Muscle layer of duodenum (tissue), 2 donors: ENCODE results near the gene MFSD6L.

Source experiments
- H3K27ac ChIP-seq: one replicate; pipeline ENCODE4 v1.7.0; 2013; ENCODE audit warnings: mild to moderate bottlenecking, low read length
- H3K27me3 ChIP-seq: one replicate; pipeline ENCODE4 v1.7.0; 2013; ENCODE audit warnings: low read depth, mild to moderate bottlenecking, control low read depth, low read length
- H3K36me3 ChIP-seq, 2 donors: one replicate each; pipeline ENCODE4 v1.7.0; 2013; ENCODE audit warnings: low read length in 2 of 2, control low read depth in 1 of 2, mild to moderate bottlenecking in 1 of 2; ENCODE audit not compliant: insufficient read depth in 2 of 2, control insufficient read depth in 1 of 2
- H3K4me1 ChIP-seq, 2 donors: one replicate each; pipeline ENCODE4 v1.7.0; 2013; ENCODE audit warnings: low read length in 2 of 2, mild to moderate bottlenecking in 2 of 2, control low read depth in 1 of 2, moderate library complexity in 1 of 2; ENCODE audit not compliant: insufficient read depth in 2 of 2, control insufficient read depth in 1 of 2
- H3K4me3 ChIP-seq, 2 donors: one replicate each; pipeline ENCODE4 v1.7.0; 2013; ENCODE audit warnings: low read length in 2 of 2, low read depth in 1 of 2, mild to moderate bottlenecking in 1 of 2
- H3K9me3 ChIP-seq, 2 donors: one replicate each; pipeline ENCODE4 v1.7.0; 2013; ENCODE audit warnings: low read length in 2 of 2, control low read depth in 1 of 2, mild to moderate bottlenecking in 1 of 2; ENCODE audit not compliant: control insufficient read depth in 1 of 2
- donor health status: healthy.

Gene MFSD6L

GRCh38 chr17:8788998-8789397 lies 10.2 kb downstream of the MFSD6L start:
- Histone ChIP-seq H3K27ac (no peak overlapping the region), H3K4me3 (no peak overlapping the region), H3K36me3 (no peaks in the 10 kb centered on the region), H3K4me1 (peaks cover 0 to 4% of the 10 kb centered on the region in 2 donors), H3K9me3 (peaks cover 0 to 3% of the 10 kb centered on the region in 2 donors), H3K27me3 (no peaks in the 10 kb centered on the region)

- peaks cover 0 to 4% of the 10 kb centered on the region in 2 donors for H3K4me1 ChIP-seq
- no peak overlapping the region for H3K27ac ChIP-seq
- H3K9me3 ChIP-seq, result no peaks in the 10 kb centered on the region
- H3K27me3 ChIP-seq, result no peaks in the 10 kb centered on the region
- no peak overlapping the region for H3K4me3 ChIP-seq
- H3K36me3 ChIP-seq, result no peaks in the 10 kb centered on the region
Observed at GRCh38 chr17:8785547-8786413, 13.4 kb downstream of the MFSD6L start.

GRCh38 chr17:8782176-8782575 lies 17.0 kb downstream of the MFSD6L start:
- H3K9me3 ChIP-seq, result no peaks in the 10 kb centered on the region
- no peak overlapping the region for H3K4me3 ChIP-seq
- no peaks in the 10 kb centered on the region for H3K36me3 ChIP-seq
- H3K4me1 ChIP-seq, result peaks cover 0 to 4% of the 10 kb centered on the region in 2 donors
- no peak overlapping the region for H3K27ac ChIP-seq
- no peaks in the 10 kb centered on the region for H3K27me3 ChIP-seq

- Histone ChIP-seq H3K4me1 (peaks cover 0 to 4% of the 10 kb centered on the region in 2 donors), H3K4me3 (no peak overlapping the region), H3K9me3 (no peaks in the 10 kb centered on the region), H3K27me3 (no peaks in the 10 kb centered on the region), H3K27ac (no peak overlapping the region), H3K36me3 (no peaks in the 10 kb centered on the region)
Observed at GRCh38 chr17:8781776-8782175, 17.4 kb downstream of the MFSD6L start.

GRCh38 chr17:8776881-8777280 lies 22.3 kb downstream of the MFSD6L start:
- Histone ChIP-seq H3K36me3 (no peaks in the 10 kb centered on the region), H3K4me3 (no peak overlapping the region), H3K27me3 (no peaks in the 10 kb centered on the region), H3K9me3 (peaks cover 0 to 5% of the 10 kb centered on the region in 2 donors), H3K4me1 (no peaks in the 10 kb centered on the region), H3K27ac (no peak overlapping the region)

- no peak overlapping the region for H3K27ac ChIP-seq
- no peaks in the 10 kb centered on the region for H3K27me3 ChIP-seq
- peaks cover 0 to 5% of the 10 kb centered on the region in 2 donors for H3K9me3 ChIP-seq
Observed at GRCh38 chr17:8776248-8776647, 22.9 kb downstream of the MFSD6L start.

GRCh38 chr17:8766731-8767130 lies 32.4 kb downstream of the MFSD6L start:
- Histone ChIP-seq H3K4me1 (no peaks in the 10 kb centered on the region), H3K27me3 (no peaks in the 10 kb centered on the region), H3K9me3 (no peaks in the 10 kb centered on the region)

More at GRCh38 chr17:8776248-8776647, 22.9 kb downstream of the MFSD6L start:
- no peak overlapping the region for H3K4me3 ChIP-seq
- H3K4me1 ChIP-seq, result no peaks in the 10 kb centered on the region
- H3K36me3 ChIP-seq, result no peaks in the 10 kb centered on the region

GRCh38 chr17:8762012-8762411 lies 37.2 kb downstream of the MFSD6L start:
- H3K27me3 ChIP-seq, result no peaks in the 10 kb centered on the region
- H3K4me3 ChIP-seq, result no peak overlapping the region
- no peak overlapping the region for H3K27ac ChIP-seq
- H3K36me3 ChIP-seq, result no peaks in the 10 kb centered on the region
- no peaks in the 10 kb centered on the region for H3K4me1 ChIP-seq
- no peaks in the 10 kb centered on the region for H3K9me3 ChIP-seq

More at GRCh38 chr17:8766731-8767130, 32.4 kb downstream of the MFSD6L start:
- no peak overlapping the region for H3K27ac ChIP-seq
- no peak overlapping the region for H3K4me3 ChIP-seq
- H3K36me3 ChIP-seq, result no peaks in the 10 kb centered on the region

- H3K27me3 ChIP-seq, result no peaks in the 10 kb centered on the region
- no peak within 1 kb of the TSS for H3K27ac ChIP-seq
- H3K9me3 ChIP-seq, result no peaks in the 10 kb centered on the region
- H3K4me3 ChIP-seq, result no peak within 1 kb of the TSS
- H3K36me3 ChIP-seq, result no peaks in the 10 kb centered on the region
- no peaks in the 10 kb centered on the region for H3K4me1 ChIP-seq
Observed at GRCh38 chr17:8758137-8758596, 41.0 kb downstream of the MFSD6L start, which contains the start of gene SPDYE4. TSS of gene SPDYE4 (minus strand) at chr17:8758546. CDS start at chr17:8758382, 164 bp downstream.

- Histone ChIP-seq H3K27me3 (no peaks in the 10 kb centered on the region), H3K4me3 (no peak overlapping the region), H3K9me3 (no peaks in the 10 kb centered on the region), H3K4me1 (no peaks in the 10 kb centered on the region), H3K27ac (no peak overlapping the region), H3K36me3 (no peaks in the 10 kb centered on the region)
Observed at GRCh38 chr17:8757189-8757588, 42.0 kb downstream of the MFSD6L start.

- Histone ChIP-seq H3K36me3 (no peaks in the 10 kb centered on the region), H3K9me3 (no peaks in the 10 kb centered on the region), H3K4me3 (no peak overlapping the region), H3K4me1 (no peaks in the 10 kb centered on the region), H3K27me3 (no peaks in the 10 kb centered on the region), H3K27ac (no peak overlapping the region)
Observed at GRCh38 chr17:8755590-8756255, 43.4 kb downstream of the MFSD6L start.
